Colonic mucosa (tissue), 4 donors: ENCODE data around the gene MYL3. TPM values are rescaled to one million over a fixed set of nuclear protein-coding genes. Genes with fewer than 3 reads are reported as not detected.
"Not testable (repeated sequence)": the region's sequence is repeated elsewhere in the genome, so short reads cannot be mapped to it uniquely, and the experiment has no call there.

Experiments used
- DNase-seq: peaks from one replicate; pipeline ENCODE4 v3.0.0-alpha.2; 2020
- H3K27ac ChIP-seq: fragments of 200-600 bp; one replicate; pipeline ENCODE4 v1.8.0; 2021
- H3K27me3 ChIP-seq: fragments of 200-600 bp; one replicate; pipeline ENCODE4 v1.8.0; 2021
- H3K36me3 ChIP-seq: fragments of 200-600 bp; one replicate; pipeline ENCODE4 v1.8.0; 2021
- H3K4me1 ChIP-seq: fragments of 200-600 bp; one replicate; pipeline ENCODE4 v1.8.0; 2021; ENCODE audit warnings: mild to moderate bottlenecking
- H3K4me3 ChIP-seq: fragments of 200-600 bp; one replicate; pipeline ENCODE4 v1.8.0; 2021
- H3K9ac ChIP-seq, 2 donors: one replicate each; pipeline ENCODE4 v1.7.0; 2013; ENCODE audit warnings: control low read depth in 2 of 2, low read depth in 2 of 2, low read length in 2 of 2
- H3K9me3 ChIP-seq: fragments of 200-600 bp; one replicate; pipeline ENCODE4 v1.8.0; 2021
- intact Hi-C: fragments of 100-400 bp; cut with DNase I; formaldehyde crosslinking; loops from one replicate; pipeline ENCODE4 v1.14.1; 2022
- total RNA-seq, 2 donors: library from RNA; stranded (reverse); fragmentation: NEBNext Ultra II Directional in 1 of 2; extraction: Animal tissue kit (Norgen Biotek cat#: 25700) in 1 of 2; gene quantifications; one replicate each; pipeline ENCODE4 v1.2.1, GENCODE V29; 2021
- TF ChIP-seq, protein P1 (sequence below): fragments of 200-600 bp; IDR thresholded peaks from one replicate; pipeline ENCODE4 v1.8.0; 2022; ENCODE audit warnings: antibody characterized with exemption, mild to moderate bottlenecking
- donor health status: healthy.
- donor health status: DM: no; HTN: no; CAD: no.
- donor health status: DM: no; HTN: no; CAD: no.

Gene MYL3
- total RNA-seq, 2 donors from 2014 or later = 1.7 TPM; not detected in 1

DNA sequence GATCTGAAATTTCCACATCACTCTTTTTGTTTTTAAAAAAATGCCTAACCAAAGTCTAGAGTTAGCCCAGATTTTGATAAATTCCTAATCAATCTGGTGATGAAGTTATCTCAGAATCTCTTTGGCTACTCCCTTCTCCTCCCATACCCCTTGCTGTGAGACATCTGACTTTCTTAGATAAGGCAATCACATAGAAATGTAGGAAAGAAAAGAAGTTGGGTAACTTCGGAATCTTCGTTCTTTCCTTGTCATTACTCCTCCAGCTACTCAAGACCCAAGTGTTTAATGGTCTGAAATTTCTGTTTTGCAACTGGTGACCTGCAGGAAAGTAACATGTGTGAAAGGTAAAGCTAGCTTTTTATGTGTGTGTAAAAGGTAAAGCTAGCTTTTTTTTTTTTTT lies 37.8 kb downstream of the MYL3 start:
- DNase-seq = no peak
- H3K36me3 ChIP-seq = no peaks in the 10 kb centered on the region
- no peaks in the 10 kb centered on the region for H3K27me3 ChIP-seq
- no peaks in the 10 kb centered on the region for H3K4me1 ChIP-seq
- intact Hi-C loops = no loop called here
- no peak overlapping the region for H3K9ac ChIP-seq
- H3K27ac ChIP-seq = no peak overlapping the region
- no peak overlapping the region for H3K4me3 ChIP-seq
- no peaks in the 10 kb centered on the region for H3K9me3 ChIP-seq
- TF ChIP-seq, protein P1, sequence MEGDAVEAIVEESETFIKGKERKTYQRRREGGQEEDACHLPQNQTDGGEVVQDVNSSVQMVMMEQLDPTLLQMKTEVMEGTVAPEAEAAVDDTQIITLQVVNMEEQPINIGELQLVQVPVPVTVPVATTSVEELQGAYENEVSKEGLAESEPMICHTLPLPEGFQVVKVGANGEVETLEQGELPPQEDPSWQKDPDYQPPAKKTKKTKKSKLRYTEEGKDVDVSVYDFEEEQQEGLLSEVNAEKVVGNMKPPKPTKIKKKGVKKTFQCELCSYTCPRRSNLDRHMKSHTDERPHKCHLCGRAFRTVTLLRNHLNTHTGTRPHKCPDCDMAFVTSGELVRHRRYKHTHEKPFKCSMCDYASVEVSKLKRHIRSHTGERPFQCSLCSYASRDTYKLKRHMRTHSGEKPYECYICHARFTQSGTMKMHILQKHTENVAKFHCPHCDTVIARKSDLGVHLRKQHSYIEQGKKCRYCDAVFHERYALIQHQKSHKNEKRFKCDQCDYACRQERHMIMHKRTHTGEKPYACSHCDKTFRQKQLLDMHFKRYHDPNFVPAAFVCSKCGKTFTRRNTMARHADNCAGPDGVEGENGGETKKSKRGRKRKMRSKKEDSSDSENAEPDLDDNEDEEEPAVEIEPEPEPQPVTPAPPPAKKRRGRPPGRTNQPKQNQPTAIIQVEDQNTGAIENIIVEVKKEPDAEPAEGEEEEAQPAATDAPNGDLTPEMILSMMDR = no peak

GRCh38 chr3:46824211-46824970 lies 38.9 kb downstream of the MYL3 start:
- Histone ChIP-seq H3K9ac (no peak overlapping the region), H3K36me3 (no peaks in the 10 kb centered on the region), H3K27me3 (no peaks in the 10 kb centered on the region), H3K4me3 (no peak overlapping the region), H3K9me3 (no peaks in the 10 kb centered on the region), H3K27ac (no peak overlapping the region), H3K4me1 (no peaks in the 10 kb centered on the region)
- DNase-seq = no peak
- intact Hi-C loops = no loop called here
- TF ChIP-seq, protein P1 = no peak

DNA sequence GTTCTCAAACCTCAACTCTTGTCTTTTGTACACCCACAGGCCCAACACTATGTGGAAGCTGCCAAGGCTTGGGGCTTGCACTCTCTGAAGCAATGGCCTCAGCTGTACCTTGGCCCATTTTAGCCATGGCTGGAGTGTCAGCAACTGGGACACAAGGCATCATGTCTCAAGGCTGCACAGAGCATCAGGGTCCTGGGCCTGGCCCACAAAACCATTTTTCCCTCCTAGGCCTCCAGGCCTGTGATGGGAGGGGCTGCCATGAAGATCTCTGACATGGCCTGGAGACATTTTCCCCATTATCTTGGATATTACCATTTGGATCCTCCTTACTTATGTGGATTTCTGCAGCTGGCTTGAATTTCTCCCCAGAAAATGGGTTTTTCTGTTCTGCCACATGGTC lies 39.9 kb downstream of the MYL3 start:
- H3K9ac ChIP-seq, H3K4me1 ChIP-seq, H3K36me3 ChIP-seq, H3K27me3 ChIP-seq, DNase-seq, H3K9me3 ChIP-seq, H3K4me3 ChIP-seq, intact Hi-C loops, H3K27ac ChIP-seq: not testable (repeated sequence)

DNA sequence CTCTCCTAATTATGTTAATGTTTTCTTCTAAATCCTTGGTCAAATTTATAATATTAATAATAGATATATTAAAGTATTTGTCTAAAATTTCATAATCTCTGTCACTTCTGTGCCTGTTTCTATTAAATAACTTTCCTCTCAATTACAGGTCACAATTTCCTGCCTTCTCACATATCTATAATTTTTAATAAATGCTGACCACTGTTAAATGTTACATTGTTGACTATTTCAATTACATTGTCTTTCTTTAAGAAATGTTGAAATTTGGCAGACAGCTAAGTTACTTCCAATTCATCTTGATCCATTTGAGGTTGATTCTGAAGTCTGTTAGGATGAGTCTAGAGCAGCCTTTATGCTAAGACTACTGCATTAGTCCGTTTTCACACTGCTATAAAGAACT lies 41.7 kb downstream of the MYL3 start:
- intact Hi-C loops = no loop called here
- H3K4me3 ChIP-seq = no peak overlapping the region
- H3K27me3 ChIP-seq = no peaks in the 10 kb centered on the region
- H3K4me1 ChIP-seq = no peaks in the 10 kb centered on the region
- no peak overlapping the region for H3K9ac ChIP-seq
- no peaks in the 10 kb centered on the region for H3K9me3 ChIP-seq
- TF ChIP-seq, protein P1 = no peak
- H3K27ac ChIP-seq = no peak overlapping the region
- no peak for DNase-seq
- H3K36me3 ChIP-seq = no peaks in the 10 kb centered on the region

DNA sequence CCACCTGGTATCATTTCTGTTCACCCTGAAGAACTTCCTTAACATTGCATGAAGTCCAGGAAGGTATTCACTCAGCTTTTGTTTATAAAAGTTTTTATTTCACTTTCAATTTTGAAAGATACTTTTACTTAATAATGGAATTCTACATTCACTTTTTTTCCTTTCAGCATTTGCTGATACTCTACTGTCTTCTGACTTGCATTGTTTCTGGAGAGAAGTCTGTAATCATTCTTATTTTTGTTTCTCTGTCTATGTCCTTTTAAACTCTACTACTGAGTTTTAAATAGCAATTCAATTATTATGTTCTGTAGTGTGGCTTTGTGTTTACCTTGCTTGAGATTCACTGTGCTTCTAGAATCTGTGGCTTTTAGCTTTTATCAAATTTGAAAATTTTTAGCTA lies 42.4 kb downstream of the MYL3 start:
- TF ChIP-seq, protein P1 = no peak
- intact Hi-C loops = no loop called here
- no peaks in the 10 kb centered on the region for H3K9me3 ChIP-seq
- no peak overlapping the region for H3K27ac ChIP-seq
- H3K9ac ChIP-seq = no peak overlapping the region
- no peak for DNase-seq
- H3K4me3 ChIP-seq = no peak overlapping the region
- no peaks in the 10 kb centered on the region for H3K4me1 ChIP-seq
- H3K36me3 ChIP-seq = no peaks in the 10 kb centered on the region
- H3K27me3 ChIP-seq = no peaks in the 10 kb centered on the region

GRCh38 chr3:46812237-46812791 lies 50.9 kb downstream of the MYL3 start:
- intact Hi-C loops = no loop called here
- Histone ChIP-seq H3K27ac (no peak overlapping the region), H3K9ac (peak overlapping the region in 1 of 2 donors; percentile 50), H3K9me3 (no peaks in the 10 kb centered on the region), H3K27me3 (peaks cover 3% of the 10 kb centered on the region), H3K36me3 (no peaks in the 10 kb centered on the region), H3K4me1 (peaks cover 9% of the 10 kb centered on the region), H3K4me3 (peak overlapping the region; percentile 39)
- peak; percentile 78 for DNase-seq
- TF ChIP-seq, protein P1 = no peak
